GM12872 (cell line): ENCODE data around the gene KSR2.

Experiments used
- TF ChIP-seq, protein P1 (sequence below): IDR thresholded peaks from 3 replicates; pipeline ENCODE4 v1.5.1; 2011; ENCODE audit warnings: low read depth, mild to moderate bottlenecking, low read length, moderate library complexity; ENCODE audit not compliant: insufficient read depth

KSR2 gene

DNA sequence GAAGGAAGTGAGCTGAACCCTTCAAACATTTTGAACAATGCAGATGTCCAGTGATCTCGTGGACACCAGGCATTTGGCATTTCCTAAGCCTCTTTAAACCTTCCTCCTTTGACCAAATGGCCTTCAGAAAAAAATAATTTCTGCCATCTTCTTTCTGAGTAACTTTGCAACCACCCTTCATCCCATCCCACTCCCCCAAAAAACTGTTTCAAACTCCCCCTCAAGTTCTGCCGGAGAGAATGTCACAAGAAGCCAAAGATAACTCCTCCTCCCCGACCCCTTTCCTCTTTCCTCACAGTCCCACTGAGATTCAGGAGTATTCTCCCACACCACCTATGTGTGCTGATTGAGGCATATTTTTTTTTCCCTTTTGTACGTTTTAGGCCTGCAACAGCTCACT lies 1.7 kb downstream of the KSR2 start:
- TF ChIP-seq, protein P1, sequence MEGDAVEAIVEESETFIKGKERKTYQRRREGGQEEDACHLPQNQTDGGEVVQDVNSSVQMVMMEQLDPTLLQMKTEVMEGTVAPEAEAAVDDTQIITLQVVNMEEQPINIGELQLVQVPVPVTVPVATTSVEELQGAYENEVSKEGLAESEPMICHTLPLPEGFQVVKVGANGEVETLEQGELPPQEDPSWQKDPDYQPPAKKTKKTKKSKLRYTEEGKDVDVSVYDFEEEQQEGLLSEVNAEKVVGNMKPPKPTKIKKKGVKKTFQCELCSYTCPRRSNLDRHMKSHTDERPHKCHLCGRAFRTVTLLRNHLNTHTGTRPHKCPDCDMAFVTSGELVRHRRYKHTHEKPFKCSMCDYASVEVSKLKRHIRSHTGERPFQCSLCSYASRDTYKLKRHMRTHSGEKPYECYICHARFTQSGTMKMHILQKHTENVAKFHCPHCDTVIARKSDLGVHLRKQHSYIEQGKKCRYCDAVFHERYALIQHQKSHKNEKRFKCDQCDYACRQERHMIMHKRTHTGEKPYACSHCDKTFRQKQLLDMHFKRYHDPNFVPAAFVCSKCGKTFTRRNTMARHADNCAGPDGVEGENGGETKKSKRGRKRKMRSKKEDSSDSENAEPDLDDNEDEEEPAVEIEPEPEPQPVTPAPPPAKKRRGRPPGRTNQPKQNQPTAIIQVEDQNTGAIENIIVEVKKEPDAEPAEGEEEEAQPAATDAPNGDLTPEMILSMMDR = no peak

DNA sequence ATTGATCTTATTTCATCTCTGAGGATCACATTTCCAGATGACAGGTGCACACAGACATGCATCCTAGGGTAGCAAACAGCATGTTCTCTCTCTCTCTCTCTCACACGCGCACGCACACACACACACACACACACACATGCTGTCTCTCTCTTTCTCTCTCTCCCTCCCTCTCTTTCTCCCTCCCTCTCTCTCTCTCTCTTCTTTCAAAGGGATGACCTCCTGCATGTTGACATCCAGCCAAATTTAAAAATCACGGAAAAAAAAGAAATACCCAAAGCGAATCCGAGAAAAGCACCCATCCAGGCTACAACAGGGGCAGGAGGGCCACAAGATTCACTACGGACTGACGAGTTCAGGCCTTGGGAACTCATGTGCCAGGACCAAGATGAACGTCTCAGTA lies 2.3 kb downstream of the KSR2 start:
- TF ChIP-seq, protein P1 = no peak

DNA sequence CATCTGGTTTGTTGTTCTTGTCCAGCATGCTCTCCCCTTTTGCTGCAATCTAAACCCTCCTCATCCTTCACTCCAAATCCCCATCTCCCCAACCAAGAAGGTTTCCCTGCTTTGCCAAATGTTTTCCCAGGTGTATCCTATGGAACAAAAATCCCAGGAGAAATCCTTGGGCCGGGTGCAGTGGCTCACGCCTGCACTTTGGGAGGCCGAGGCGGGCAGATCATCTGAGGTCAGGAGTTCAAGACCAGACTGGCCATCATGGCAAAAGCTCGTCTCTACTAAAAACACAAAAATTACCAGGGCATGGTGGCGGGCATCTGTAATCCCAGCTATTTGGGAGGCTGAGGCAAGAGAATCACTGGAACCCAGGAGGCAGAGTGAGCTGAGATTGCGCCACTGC lies 5.0 kb downstream of the KSR2 start:
- TF ChIP-seq, protein P1 = no peak

DNA sequence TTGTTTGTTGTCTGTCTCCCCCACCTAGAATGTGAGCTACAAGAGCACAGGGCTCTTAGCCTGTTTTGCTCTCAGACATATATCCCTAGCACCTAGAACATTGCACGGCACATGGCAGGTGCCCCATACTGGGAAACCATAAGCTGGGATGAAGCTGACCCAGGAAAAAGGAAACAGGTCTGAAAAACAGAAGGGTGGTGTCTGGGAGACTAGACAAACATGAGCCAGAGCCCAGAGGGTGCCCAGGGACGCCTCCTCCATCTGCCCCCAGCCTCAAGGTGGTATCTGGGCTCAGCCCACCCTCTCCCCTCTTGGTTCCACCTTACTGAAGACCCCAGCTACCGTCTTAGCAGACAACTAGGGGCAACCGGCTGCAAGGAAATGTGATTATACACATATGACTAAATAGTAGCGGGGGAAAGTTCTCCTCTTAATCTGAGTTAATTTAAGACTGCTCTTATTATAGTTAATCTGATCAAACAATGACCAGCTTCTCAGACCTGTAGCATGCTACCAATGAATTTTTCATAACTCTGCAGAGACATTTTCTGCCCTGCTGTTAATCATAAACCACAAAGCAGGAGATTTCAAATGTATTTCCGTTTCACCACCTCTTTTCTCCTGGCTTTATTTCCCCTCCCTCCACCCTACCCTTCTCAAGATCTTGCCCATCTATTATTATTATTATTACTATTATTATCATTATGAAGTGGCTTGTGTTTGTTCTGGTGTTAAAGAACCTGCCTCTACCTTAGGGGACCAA lies 31.9 kb downstream of the KSR2 start:
- TF ChIP-seq, protein P1 = no peak

- TF ChIP-seq, protein P1 = no peak
Observed at GRCh38 chr12:117933545-117933944, 35.2 kb downstream of the KSR2 start.

DNA sequence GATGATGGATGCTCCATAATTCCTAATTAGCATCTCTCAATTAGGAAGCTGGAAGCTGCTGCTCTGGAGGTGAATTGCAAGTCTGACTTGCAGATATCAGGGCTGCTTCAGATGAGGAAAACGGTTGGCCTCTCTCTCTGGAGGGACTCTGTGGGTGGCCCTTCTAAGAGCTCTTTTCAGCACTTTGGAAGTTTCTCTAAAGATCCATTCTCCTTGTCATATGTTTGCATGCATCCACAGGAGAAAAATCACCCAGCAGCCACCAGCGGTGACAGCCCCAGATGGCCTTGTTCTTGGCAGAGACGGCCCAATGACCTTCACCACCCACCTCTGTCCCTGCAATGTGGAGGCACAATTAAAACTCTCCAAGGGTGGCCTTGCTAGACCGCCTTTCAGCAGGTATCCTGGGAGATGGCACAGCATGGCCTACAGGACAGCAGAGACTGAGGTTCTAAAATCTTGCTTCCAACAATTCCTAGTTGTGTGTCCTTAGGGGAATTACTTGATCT lies 42.3 kb downstream of the KSR2 start:
- TF ChIP-seq, protein P1 = no peak

- TF ChIP-seq, protein P1 = no peak
Observed at GRCh38 chr12:117921929-117922777, 46.6 kb downstream of the KSR2 start.
